ES-I3 (cell line): ENCODE results near the gene AK1.
"Not testable (repeated sequence)": the region's sequence is repeated elsewhere in the genome, so short reads cannot be mapped to it uniquely, and the experiment has no call there.

Experiments used
- H3K36me3 ChIP-seq: 2 replicates; pipeline ENCODE4 v1.6.1; 2013; ENCODE audit warnings: mild to moderate bottlenecking, low read length, control low read depth, moderate library complexity; ENCODE audit not compliant: insufficient read depth
- H3K4me1 ChIP-seq: 2 replicates; pipeline ENCODE4 v1.6.1; 2013; ENCODE audit warnings: mild to moderate bottlenecking, control low read depth, low read length; ENCODE audit not compliant: insufficient read depth
- H3K9ac ChIP-seq: 2 replicates; pipeline ENCODE4 v1.6.1; 2013; ENCODE audit warnings: low read depth, mild to moderate bottlenecking, low read length, moderate library complexity
- H3K9me3 ChIP-seq: 2 replicates; pipeline ENCODE4 v1.6.1; 2013; ENCODE audit warnings: mild to moderate bottlenecking, low read length, moderate library complexity; ENCODE audit not compliant: control insufficient read depth, insufficient read depth

The AK1 gene

GRCh38 chr9:127872369-127873222, 4.9 kb downstream of the AK1 start:
- Histone ChIP-seq H3K4me1 (no peaks in the 10 kb centered on the region), H3K9me3 (no peaks in the 10 kb centered on the region), H3K36me3 (no peaks in the 10 kb centered on the region), H3K9ac (no peak overlapping the region)

DNA sequence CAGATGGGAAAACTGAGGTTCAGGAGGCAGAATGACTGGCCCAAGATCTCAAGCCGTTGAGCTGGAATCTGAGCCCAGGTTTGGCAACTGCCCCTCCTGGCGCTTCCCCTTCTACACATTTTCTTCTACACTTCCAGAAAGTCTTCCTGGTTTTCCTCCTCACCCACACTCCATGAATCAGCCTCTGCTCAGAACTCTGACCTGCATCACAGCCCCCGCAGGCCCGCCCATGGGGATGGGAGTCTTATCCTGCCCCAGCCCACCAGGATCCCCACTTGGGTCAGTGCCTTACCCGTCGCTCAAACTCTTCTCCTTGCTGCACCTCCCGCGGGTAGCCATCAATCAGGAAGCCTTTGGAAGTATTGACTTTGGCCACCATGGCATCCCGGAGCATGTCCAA, 5.9 kb downstream of the AK1 start:
- Histone ChIP-seq H3K9ac (no peak overlapping the region), H3K36me3 (no peaks in the 10 kb centered on the region), H3K9me3 (no peaks in the 10 kb centered on the region), H3K4me1 (no peaks in the 10 kb centered on the region)

GRCh38 chr9:127870887-127871286, 6.6 kb downstream of the AK1 start:
- Histone ChIP-seq H3K4me1 (no peaks in the 10 kb centered on the region), H3K9me3 (no peaks in the 10 kb centered on the region), H3K9ac (no peak overlapping the region), H3K36me3 (no peaks in the 10 kb centered on the region)

GRCh38 chr9:127870153-127870491, 7.4 kb downstream of the AK1 start:
- H3K36me3 ChIP-seq, H3K9me3 ChIP-seq, H3K4me1 ChIP-seq, H3K9ac ChIP-seq: not testable (repeated sequence)

GRCh38 chr9:127869310-127870152, 7.9 kb downstream of the AK1 start:
- H3K9me3 ChIP-seq: no peaks in the 10 kb centered on the region
- H3K4me1 ChIP-seq: no peaks in the 10 kb centered on the region
- H3K9ac ChIP-seq: no peak overlapping the region
- no peaks in the 10 kb centered on the region; the same call in 1 of the 2 replicates for H3K36me3 ChIP-seq

DNA sequence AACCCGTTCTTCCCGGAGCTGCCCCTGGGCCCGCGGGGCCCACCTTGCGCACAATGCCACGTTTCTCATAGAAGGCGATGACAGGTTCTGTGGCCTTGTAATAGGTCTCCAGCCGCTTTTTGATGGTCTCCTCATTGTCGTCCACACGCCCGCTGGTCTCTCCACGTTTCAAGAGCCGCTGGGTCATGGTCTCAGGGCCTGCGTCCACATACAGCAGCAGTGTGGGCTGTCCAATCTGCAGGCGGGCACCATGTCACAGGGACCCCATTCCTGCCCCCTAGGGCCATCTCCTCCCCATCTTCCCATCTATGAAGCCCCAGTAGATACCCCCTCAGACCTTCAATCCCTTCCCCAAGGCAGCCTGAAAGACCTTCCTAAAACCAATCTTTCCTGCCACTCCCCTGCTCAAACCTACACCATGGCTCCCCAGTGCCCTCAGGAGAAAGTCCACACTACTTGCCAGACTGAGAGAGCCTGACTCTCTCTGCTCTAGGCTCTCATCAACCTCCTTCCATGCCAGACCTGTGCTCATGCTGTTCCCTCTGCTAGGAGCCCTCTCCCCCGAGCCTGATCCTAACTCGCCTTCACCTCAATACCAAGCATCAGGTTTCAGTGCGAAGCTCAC, 9.1 kb downstream of the AK1 start:
- Histone ChIP-seq H3K4me1 (no peaks in the 10 kb centered on the region), H3K9me3 (no peaks in the 10 kb centered on the region), H3K36me3 (no peaks in the 10 kb centered on the region; the same call in 1 of the 2 replicates), H3K9ac (no peak overlapping the region)

- Histone ChIP-seq H3K4me1 (no peaks in the 10 kb centered on the region), H3K9me3 (no peaks in the 10 kb centered on the region), H3K9ac (no peak overlapping the region), H3K36me3 (no peaks in the 10 kb centered on the region; the same call in 1 of the 2 replicates)
These were observed 9.9 kb downstream of the AK1 start for GRCh38 chr9:127867356-127868277.

GRCh38 chr9:127866535-127866934, 10.9 kb downstream of the AK1 start:
- Histone ChIP-seq H3K9ac (no peak overlapping the region), H3K4me1 (no peaks in the 10 kb centered on the region), H3K9me3 (no peaks in the 10 kb centered on the region), H3K36me3 (no peaks in the 10 kb centered on the region; the same call in 1 of the 2 replicates)

GRCh38 chr9:127865645-127866464, 11.6 kb downstream of the AK1 start:
- Histone ChIP-seq H3K4me1 (no peaks in the 10 kb centered on the region), H3K36me3 (no peaks in the 10 kb centered on the region; the same call in 1 of the 2 replicates), H3K9ac (no peak overlapping the region), H3K9me3 (no peaks in the 10 kb centered on the region)

GRCh38 chr9:127863191-127863621, 14.3 kb downstream of the AK1 start:
- no peaks in the 10 kb centered on the region for H3K9me3 ChIP-seq
- no peak overlapping the region for H3K9ac ChIP-seq
- no peaks in the 10 kb centered on the region for H3K4me1 ChIP-seq
- H3K36me3 ChIP-seq: no peaks in the 10 kb centered on the region; the same call in 1 of the 2 replicates

- Histone ChIP-seq H3K36me3 (no peaks in the 10 kb centered on the region; the same call in 1 of the 2 replicates), H3K4me1 (no peaks in the 10 kb centered on the region), H3K9me3 (no peaks in the 10 kb centered on the region), H3K9ac (no peak overlapping the region)
These were observed 15.1 kb downstream of the AK1 start for GRCh38 chr9:127862075-127863011.

- Histone ChIP-seq H3K9me3 (no peaks in the 10 kb centered on the region), H3K36me3 (no peaks in the 10 kb centered on the region; the same call in 1 of the 2 replicates), H3K9ac (no peak overlapping the region), H3K4me1 (no peaks in the 10 kb centered on the region)
These were observed 16.7 kb downstream of the AK1 start for GRCh38 chr9:127860779-127861178.
